Activated CD4-positive, alpha-beta memory T cell treated with anti-CD3 and anti-CD28 coated beads, Interleukin-2, amount 10 ng/mL, durations not matched to agents 7 days and 5 days (primary cell): ENCODE measurements around the gene KIAA0586. TPM values are rescaled to one million over a fixed set of nuclear protein-coding genes. Genes with fewer than 3 reads are reported as not detected.
"Not testable (repeated sequence)": the region's sequence is repeated elsewhere in the genome, so short reads cannot be mapped to it uniquely, and the experiment has no call there.

Experiments used
- CTCF ChIA-PET: fragments of 350-600 bp; sonication (Branson Sonifier 250); formaldehyde crosslinking; loops from one replicate; lab custom pipeline; 2021; ENCODE audit warnings: antibody characterized with exemption, inconsistent platforms; lab: Charles Lee
- POLR2A ChIA-PET: fragments of 350-600 bp; sonication (Branson Sonifier 250); formaldehyde crosslinking; loops from one replicate; lab custom pipeline; 2021; ENCODE audit warnings: antibody characterized with exemption; lab: Charles Lee
- DNase-seq: peaks from one replicate; pipeline ENCODE4 v3.0.0-alpha.2; 2020
- H3K27ac Mint-ChIP-seq: one replicate; pipeline ENCODE4 v1.8.0; 2021; ENCODE audit warnings: mild to moderate bottlenecking, mixed read lengths
- H3K27me3 Mint-ChIP-seq: one replicate; pipeline ENCODE4 v1.8.0; 2021; ENCODE audit warnings: mixed read lengths
- H3K36me3 Mint-ChIP-seq: one replicate; pipeline ENCODE4 v1.8.0; 2021; ENCODE audit warnings: low read depth, mixed read lengths
- H3K4me1 Mint-ChIP-seq: one replicate; pipeline ENCODE4 v1.8.0; 2021; ENCODE audit warnings: mixed read lengths
- H3K4me3 Mint-ChIP-seq: one replicate; pipeline ENCODE4 v1.8.0; 2021; ENCODE audit warnings: mild to moderate bottlenecking, mixed read lengths
- H3K9me3 Mint-ChIP-seq: one replicate; pipeline ENCODE4 v1.8.0; 2021; ENCODE audit warnings: mixed read lengths
- total RNA-seq, 2 experiments: library from RNA; stranded (reverse); gene quantifications; one replicate each; pipeline ENCODE4 v1.2.3, GENCODE V29; 2021

Gene KIAA0586
- total RNA-seq, 2 experiments from 2014 or later = 31.7 to 34.6 TPM

DNA sequence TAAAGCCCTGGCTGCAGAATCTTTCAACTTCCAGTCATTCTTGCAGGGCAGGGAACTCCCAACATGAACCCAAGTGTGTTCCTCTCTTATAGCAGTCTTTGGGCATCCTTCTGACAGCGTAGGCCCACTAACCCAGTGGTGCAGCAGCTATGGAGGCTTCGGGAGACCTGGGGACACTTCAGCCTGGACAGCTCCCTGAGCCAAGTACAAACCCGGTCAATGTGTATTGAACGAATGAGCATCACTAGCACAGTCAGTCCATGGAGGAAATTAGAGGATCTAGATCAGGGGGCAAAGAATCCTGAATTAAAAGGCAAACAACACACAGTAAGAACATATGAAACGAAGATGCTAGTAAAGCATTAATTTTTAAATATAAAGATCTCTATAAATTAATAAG lies 41.8 kb downstream of the KIAA0586 start:
- CTCF ChIA-PET = no interaction called here
- POLR2A ChIA-PET = no interaction called here
- H3K4me3 Mint-ChIP-seq = no peak overlapping the region

DNA sequence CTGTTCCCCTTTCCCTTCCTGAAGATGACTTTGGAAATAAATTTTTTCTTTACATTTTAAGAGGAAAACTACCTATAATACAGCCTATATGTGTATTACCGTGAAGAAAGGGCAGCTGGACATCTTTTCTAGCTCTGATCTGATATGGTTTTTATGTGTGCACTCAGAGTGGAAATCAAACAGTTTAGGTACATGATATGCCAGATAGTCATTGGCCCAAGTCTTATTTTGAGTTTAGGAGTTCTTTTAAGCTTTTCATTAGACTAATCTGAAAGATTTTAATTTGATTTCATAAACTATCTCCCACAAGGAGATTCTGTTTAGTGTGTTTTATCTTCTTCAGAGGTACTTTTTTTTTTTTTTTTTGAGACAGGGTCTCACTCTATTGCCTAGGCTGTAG lies 48.8 kb downstream of the KIAA0586 start:
- Mint-ChIP-seq H3K27ac (no peak overlapping the region), H3K27me3 (no peaks in the 10 kb centered on the region), H3K4me3 (no peak overlapping the region), H3K36me3 (peaks cover 26% of the 10 kb centered on the region), H3K4me1 (no peaks in the 10 kb centered on the region), H3K9me3 (no peaks in the 10 kb centered on the region)
- no peak for DNase-seq
- POLR2A ChIA-PET = interaction anchor here (1.1 kb wide), 1 partner anchor 77 kb away, joined by 3 read pairs; no protein-coding TSS in a partner anchor
- CTCF ChIA-PET = interaction anchor here (0.7 kb wide), 1 partner anchor 10 kb away, joined by 3 read pairs; no protein-coding TSS in a partner anchor

More for the DNA sequence above, 41.8 kb downstream of the KIAA0586 start:
- H3K27me3 Mint-ChIP-seq = no peaks in the 10 kb centered on the region
- H3K9me3 Mint-ChIP-seq = no peaks in the 10 kb centered on the region
- DNase-seq = no peak
- peaks cover 13% of the 10 kb centered on the region for H3K36me3 Mint-ChIP-seq
- H3K4me1 Mint-ChIP-seq = no peaks in the 10 kb centered on the region
- no peak overlapping the region for H3K27ac Mint-ChIP-seq

DNA sequence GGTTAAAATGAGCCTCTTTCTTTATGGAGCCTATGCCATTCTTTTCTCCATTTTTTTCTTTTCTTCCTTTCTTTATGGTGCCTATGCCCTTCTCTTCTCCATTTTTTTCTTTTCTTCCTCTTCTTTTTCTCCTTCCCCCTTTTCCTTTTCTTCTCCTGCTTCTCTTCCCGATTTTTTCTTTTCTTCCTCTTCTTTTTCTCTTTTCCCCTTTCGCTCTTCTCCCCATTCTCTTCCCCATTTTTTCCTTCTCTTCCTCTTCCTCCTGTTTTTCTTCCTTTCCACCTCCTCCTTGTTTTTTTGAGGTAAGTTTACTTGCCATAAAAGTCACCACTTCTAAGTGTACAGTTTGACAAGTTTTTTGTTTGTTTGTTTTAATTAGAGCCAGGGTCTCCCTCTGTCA lies 50.1 kb downstream of the KIAA0586 start:
- Mint-ChIP-seq H3K27me3 (no peaks in the 10 kb centered on the region), H3K4me3 (no peak overlapping the region), H3K9me3 (no peaks in the 10 kb centered on the region), H3K36me3 (peaks cover 26% of the 10 kb centered on the region), H3K4me1 (no peaks in the 10 kb centered on the region), H3K27ac (no peak overlapping the region)
- POLR2A ChIA-PET = no interaction called here
- CTCF ChIA-PET = no interaction called here
- DNase-seq = no peak

DNA sequence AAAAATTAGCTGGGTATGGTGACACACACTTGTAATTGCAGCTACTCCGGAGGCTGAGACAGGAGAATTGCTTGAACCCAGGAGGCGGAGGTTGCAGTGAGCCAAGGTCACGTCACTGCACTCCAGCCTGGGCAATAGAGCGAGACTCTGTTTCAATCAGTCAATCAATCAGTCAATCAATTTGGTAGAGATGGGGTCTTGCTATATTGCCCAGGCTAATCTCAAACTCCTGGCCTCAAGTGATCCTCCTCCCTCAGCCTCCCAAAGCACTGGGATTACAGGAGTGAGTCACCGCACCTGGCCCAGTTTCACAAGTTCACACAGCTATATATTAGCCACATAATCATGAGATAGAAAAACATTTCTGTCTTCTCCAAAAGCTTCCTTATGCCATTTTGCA lies 50.8 kb downstream of the KIAA0586 start:
- H3K27ac Mint-ChIP-seq, H3K9me3 Mint-ChIP-seq, H3K4me3 Mint-ChIP-seq, CTCF ChIA-PET, POLR2A ChIA-PET, H3K4me1 Mint-ChIP-seq, H3K27me3 Mint-ChIP-seq, DNase-seq: not testable (repeated sequence)
- H3K36me3 Mint-ChIP-seq = peaks cover 26% of the 10 kb centered on the region

DNA sequence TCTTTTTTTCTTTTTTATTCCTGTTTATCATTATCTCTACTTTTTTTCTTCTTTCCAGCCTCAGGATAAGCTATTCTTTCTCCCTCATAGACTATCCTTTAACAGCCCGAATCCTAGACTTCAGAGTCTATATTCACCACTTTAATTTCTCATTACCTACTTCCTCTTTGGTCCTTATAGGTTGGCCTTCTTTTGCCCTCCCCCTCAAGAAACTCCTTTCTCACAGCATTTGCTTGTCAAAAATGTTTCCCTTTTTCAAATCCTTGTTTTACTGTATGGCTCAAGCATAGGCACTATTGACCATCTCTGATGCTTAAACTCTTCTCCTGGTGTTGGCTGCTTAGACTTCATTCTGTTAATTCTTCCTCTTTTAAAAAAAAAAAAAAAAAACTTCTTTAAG lies 52.5 kb downstream of the KIAA0586 start:
- CTCF ChIA-PET = no interaction called here
- Mint-ChIP-seq H3K36me3 (peaks cover 18% of the 10 kb centered on the region), H3K4me1 (no peaks in the 10 kb centered on the region), H3K4me3 (no peak overlapping the region), H3K27me3 (no peaks in the 10 kb centered on the region), H3K27ac (no peak overlapping the region), H3K9me3 (no peaks in the 10 kb centered on the region)
- POLR2A ChIA-PET = no interaction called here
- DNase-seq = no peak

DNA sequence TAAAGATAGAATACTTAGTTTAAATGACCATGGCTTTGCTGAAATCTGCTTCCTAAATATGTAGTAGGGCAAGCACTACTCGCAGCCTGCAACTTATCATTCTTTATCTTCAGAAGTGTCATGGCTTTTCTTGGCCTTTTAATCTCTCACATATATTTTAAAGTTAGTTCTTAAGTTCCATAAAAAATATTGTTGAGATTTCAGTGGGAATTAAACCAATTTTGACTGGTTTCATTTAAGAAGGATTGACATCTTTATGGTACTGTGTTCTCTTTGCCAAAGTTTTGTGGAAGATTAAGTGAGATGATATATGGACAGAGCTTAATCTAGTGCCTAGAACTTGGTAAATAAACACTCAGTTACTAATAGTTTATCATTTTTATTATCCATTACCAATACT lies 56.7 kb downstream of the KIAA0586 start:
- Mint-ChIP-seq H3K36me3 (peaks cover 21% of the 10 kb centered on the region), H3K4me3 (no peak overlapping the region), H3K9me3 (peaks cover 3% of the 10 kb centered on the region), H3K27ac (no peak overlapping the region), H3K4me1 (peaks cover 9% of the 10 kb centered on the region), H3K27me3 (no peaks in the 10 kb centered on the region)
- POLR2A ChIA-PET = no interaction called here
- CTCF ChIA-PET = no interaction called here
- no peak for DNase-seq

DNA sequence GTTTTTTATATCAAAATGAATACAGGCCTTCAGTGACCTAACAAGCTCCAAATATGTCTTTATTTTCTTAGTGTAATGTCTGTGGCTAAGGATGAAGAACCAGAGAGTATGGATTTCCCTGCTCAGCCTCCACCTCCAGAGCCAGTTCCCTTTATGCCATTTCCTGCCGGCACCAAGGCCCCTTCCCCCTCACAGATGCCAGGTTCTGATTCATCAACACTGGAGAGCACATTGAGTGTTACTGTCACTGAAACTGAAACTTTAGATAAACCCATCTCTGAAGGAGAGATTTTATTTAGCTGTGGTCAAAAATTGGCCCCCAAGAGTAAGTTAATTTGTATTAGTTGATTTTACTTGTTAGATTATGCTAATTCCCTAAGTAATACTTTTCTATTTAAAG lies 61.0 kb downstream of the KIAA0586 start:
- peaks cover 3% of the 10 kb centered on the region for H3K9me3 Mint-ChIP-seq
- DNase-seq = no peak
- H3K4me1 Mint-ChIP-seq = peaks cover 12% of the 10 kb centered on the region
- peaks cover 22% of the 10 kb centered on the region for H3K36me3 Mint-ChIP-seq
- ChIA-PET CTCF (interaction anchor here (0.6 to 2.9 kb wide), 2 partner anchors 13 to 235 kb away, joined by 6 to 11 read pairs; no protein-coding TSS in a partner anchor), POLR2A (interaction anchor here (1.1 kb wide), 1 partner anchor 62 kb away, joined by 4 read pairs; the partner anchor contains the start of genes KIAA0586 and TIMM9)
- no peak overlapping the region for H3K4me3 Mint-ChIP-seq
- no peaks in the 10 kb centered on the region for H3K27me3 Mint-ChIP-seq
- peak overlapping the region; percentile 42 for H3K27ac Mint-ChIP-seq

DNA sequence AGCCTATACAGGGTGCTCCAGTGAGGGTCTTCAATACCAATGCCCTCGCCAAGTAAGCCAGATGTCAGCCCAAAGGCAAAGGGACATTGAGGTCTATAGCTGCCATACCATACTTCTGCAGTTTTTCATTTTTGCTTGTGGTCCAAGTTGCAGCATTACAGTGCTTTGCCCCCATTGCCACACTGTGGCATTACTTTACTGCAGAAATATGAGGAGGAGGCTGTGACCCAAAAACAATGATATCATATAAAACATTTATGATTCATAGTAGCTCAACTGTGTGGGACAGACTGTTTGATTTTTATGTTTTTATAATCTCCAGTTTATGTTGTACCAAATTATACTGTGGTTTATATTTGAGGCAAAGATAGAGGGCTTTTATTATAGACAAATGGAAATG lies 64.1 kb downstream of the KIAA0586 start:
- H3K36me3 Mint-ChIP-seq = peaks cover 15% of the 10 kb centered on the region
- H3K27me3 Mint-ChIP-seq = no peaks in the 10 kb centered on the region
- H3K9me3 Mint-ChIP-seq = no peaks in the 10 kb centered on the region
- no peak overlapping the region for H3K27ac Mint-ChIP-seq
- ChIA-PET CTCF (interaction anchor here (2.3 kb wide), 1 partner anchor 10 kb away, joined by 6 read pairs; no protein-coding TSS in a partner anchor), POLR2A (no interaction called here)
- peaks cover 12% of the 10 kb centered on the region for H3K4me1 Mint-ChIP-seq
- no peak for DNase-seq
- no peak overlapping the region for H3K4me3 Mint-ChIP-seq

DNA sequence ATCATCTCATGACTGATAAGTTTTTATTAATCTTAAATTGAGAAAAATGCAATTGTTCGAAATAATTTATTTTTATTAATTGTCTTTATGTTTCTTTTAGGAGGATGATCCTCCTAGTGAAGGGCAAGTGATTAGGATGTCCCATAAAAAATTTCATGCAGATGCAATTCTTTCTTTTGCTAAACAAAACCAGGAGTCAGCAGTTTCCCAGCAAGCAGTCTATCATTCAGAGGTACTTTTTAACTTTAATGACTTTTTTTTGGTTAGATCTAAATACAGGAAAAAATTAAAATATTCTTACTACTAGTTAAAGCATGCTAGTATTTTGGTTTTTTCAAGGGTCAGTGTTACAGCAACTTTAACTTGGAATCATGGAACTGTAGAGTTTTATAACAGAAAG lies 64.5 kb downstream of the KIAA0586 start:
- ChIA-PET POLR2A (no interaction called here), CTCF (interaction anchor here (2.3 kb wide), 1 partner anchor 9 kb away, joined by 6 read pairs; no protein-coding TSS in a partner anchor)
- peaks cover 12% of the 10 kb centered on the region for H3K4me1 Mint-ChIP-seq
- no peaks in the 10 kb centered on the region for H3K27me3 Mint-ChIP-seq
- peaks cover 14% of the 10 kb centered on the region for H3K36me3 Mint-ChIP-seq
- H3K4me3 Mint-ChIP-seq = no peak overlapping the region
- no peak for DNase-seq
- H3K9me3 Mint-ChIP-seq = no peaks in the 10 kb centered on the region
- H3K27ac Mint-ChIP-seq = no peak overlapping the region

DNA sequence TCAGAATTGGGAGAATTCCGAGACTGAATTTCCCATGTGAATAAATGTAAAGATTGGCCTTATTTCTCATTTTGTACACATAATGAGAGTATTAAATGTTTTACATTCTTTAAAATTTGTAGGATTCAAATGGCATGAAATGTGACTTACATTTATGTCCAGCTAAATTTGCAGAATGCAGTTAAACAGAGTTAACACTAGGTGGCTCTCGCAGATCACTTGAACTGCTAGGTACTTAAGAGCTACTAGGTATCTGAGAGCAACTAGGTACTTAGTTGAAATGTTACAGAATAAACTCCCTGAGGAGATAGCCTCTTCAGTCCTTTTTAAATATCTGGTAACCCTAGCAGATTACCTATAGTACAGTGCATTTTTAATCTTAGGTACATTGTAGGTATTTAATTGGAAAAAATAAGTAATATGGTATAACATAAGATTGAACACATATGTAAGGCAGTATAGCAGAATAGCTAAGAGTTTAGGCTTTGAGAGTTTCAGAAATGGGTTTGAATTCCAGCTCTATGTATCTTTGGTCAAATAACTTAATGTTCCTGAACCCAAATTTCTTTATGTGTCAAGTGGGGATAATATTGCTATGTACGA lies 73.8 kb downstream of the KIAA0586 start:
- no peak for DNase-seq
- no peaks in the 10 kb centered on the region for H3K4me1 Mint-ChIP-seq
- H3K27me3 Mint-ChIP-seq = no peaks in the 10 kb centered on the region
- H3K36me3 Mint-ChIP-seq = no peaks in the 10 kb centered on the region
- H3K4me3 Mint-ChIP-seq = no peak overlapping the region
- CTCF ChIA-PET = interaction anchor here (0.7 to 2.8 kb wide), 28 partner anchors 10 to 1076 kb away, joined by 3 to 12 read pairs (median 4); partner anchors contain the start of gene CCDC175
- H3K9me3 Mint-ChIP-seq = no peaks in the 10 kb centered on the region
- POLR2A ChIA-PET = interaction anchor here (0.9 kb wide), 2 partner anchors 48 to 73 kb away, joined by 3 to 5 read pairs; no protein-coding TSS in a partner anchor
- no peak overlapping the region for H3K27ac Mint-ChIP-seq

DNA sequence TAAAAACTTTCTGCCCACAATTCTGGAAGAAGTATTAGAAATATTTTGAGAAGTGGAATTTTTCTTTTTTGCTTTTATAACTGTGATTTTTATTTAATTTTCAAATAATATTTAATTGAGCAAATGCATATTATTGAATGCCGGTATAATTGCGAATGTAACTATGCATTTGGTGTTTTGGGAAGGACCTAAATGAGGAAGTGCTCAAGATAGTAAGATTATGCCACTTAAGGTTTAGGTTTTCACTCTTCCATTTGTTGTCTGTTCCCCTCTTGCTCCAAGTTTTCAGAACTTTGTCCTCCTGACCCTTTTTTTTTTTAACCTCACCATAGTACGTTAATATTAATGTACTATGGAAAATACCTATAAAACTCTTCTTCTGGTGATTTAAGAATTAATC lies 85.8 kb downstream of the KIAA0586 start:
- Mint-ChIP-seq H3K4me3 (no peak overlapping the region), H3K27me3 (no peaks in the 10 kb centered on the region), H3K4me1 (no peaks in the 10 kb centered on the region), H3K36me3 (peaks cover 18% of the 10 kb centered on the region), H3K9me3 (no peaks in the 10 kb centered on the region), H3K27ac (no peak overlapping the region)
- CTCF ChIA-PET = interaction anchor here (1.0 kb wide), 1 partner anchor 12 kb away, joined by 3 read pairs; no protein-coding TSS in a partner anchor
- POLR2A ChIA-PET = no interaction called here
- DNase-seq = no peak

DNA sequence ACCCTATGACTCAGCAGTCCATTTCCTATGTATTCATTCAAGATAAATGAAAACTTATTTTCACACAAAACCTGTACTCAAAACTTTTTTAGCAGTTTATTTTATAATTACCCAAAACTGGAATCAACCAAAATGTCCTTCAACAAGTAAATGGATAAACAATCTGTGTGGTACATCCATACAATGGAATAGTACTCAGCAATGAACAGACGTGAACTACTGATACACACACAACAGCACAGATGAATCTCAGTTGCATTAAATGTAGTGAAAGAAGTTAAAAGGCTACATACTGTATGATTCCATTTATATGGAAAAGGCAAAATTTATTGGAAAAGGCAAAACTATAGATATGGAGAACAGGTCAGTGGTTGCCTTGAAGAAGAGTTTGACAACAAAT lies 90.1 kb downstream of the KIAA0586 start:
- Mint-ChIP-seq H3K36me3 (peaks cover 30% of the 10 kb centered on the region), H3K9me3 (no peaks in the 10 kb centered on the region), H3K27me3 (no peaks in the 10 kb centered on the region), H3K4me1 (no peaks in the 10 kb centered on the region), H3K4me3 (no peak overlapping the region), H3K27ac (no peak overlapping the region)
- CTCF ChIA-PET = no interaction called here
- no peak for DNase-seq
- POLR2A ChIA-PET = no interaction called here

DNA sequence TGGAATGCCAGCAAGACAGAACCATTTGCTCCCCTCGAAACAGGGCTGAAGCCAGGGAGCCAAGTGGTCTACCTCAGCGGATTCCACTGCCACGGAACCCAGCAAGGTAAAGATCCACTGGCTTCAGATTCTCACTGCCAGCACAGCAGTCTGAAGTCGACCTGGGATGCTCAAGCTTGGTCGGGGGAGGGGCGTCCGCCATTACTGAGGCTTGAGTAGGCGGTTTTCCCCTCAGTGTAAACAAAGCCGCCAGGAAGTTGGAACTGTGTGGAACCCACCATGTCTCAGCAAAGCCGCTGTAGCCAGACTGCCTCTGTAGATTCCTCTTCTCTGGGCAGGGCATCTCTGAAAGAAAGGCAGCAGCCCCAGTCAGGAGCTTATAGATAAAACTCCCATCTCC lies 98.2 kb downstream of the KIAA0586 start:
- H3K4me1 Mint-ChIP-seq, H3K27ac Mint-ChIP-seq, POLR2A ChIA-PET, CTCF ChIA-PET, H3K27me3 Mint-ChIP-seq, H3K4me3 Mint-ChIP-seq, DNase-seq: not testable (repeated sequence)
- peaks cover 20% of the 10 kb centered on the region for H3K36me3 Mint-ChIP-seq
- peaks cover 12% of the 10 kb centered on the region for H3K9me3 Mint-ChIP-seq
